ENCODE data around the gene VSIG10L2.

DNA sequence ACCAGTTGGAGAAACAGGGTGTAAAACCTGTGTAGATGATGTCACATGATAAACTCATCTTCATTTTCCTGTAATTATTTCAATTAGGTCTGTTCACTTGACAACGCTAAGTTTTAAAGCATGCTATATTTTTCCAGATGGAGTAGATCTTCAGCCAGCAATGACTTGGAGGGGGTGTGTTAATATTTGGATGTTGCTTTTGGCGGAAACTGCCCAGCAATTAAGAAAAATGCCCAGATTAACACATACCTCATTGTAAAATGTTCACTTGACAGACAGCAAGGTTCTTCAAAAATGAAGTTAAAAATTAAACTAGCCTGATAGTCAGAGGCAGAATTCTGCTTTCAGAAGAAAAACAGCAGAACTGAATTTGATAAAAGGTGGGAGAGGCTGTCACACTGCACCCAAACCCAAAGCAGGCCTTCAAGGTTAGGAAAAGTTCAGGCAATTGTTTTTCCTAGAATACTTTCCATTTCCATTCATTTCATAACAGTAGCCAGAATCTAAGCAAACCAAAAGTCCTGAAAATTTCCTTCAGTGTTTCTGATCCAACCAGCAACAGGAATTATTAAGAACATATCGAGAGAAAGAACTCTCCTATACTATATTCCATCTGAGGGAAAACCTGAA, 33.0 kb downstream of the VSIG10L2 start:
- TF ChIP-seq, protein P1, sequence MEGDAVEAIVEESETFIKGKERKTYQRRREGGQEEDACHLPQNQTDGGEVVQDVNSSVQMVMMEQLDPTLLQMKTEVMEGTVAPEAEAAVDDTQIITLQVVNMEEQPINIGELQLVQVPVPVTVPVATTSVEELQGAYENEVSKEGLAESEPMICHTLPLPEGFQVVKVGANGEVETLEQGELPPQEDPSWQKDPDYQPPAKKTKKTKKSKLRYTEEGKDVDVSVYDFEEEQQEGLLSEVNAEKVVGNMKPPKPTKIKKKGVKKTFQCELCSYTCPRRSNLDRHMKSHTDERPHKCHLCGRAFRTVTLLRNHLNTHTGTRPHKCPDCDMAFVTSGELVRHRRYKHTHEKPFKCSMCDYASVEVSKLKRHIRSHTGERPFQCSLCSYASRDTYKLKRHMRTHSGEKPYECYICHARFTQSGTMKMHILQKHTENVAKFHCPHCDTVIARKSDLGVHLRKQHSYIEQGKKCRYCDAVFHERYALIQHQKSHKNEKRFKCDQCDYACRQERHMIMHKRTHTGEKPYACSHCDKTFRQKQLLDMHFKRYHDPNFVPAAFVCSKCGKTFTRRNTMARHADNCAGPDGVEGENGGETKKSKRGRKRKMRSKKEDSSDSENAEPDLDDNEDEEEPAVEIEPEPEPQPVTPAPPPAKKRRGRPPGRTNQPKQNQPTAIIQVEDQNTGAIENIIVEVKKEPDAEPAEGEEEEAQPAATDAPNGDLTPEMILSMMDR (IDR thresholded peaks at IDR 0.05) = no peak
- no peak for TF ChIP-seq ZFX (IDR thresholded peaks at IDR 0.05; ENCODE audit: borderline replicate concordance)

Data from 22Rv1 (cell line).